ENCODE results near the gene CHSY1.
A peak's percentile ranks its signal among the peaks of the same experiment; 100 is the strongest.
"Not testable (repeated sequence)": the region's sequence is repeated elsewhere in the genome, so short reads cannot be mapped to it uniquely, and the experiment has no call there.

The CHSY1 gene, protein sequence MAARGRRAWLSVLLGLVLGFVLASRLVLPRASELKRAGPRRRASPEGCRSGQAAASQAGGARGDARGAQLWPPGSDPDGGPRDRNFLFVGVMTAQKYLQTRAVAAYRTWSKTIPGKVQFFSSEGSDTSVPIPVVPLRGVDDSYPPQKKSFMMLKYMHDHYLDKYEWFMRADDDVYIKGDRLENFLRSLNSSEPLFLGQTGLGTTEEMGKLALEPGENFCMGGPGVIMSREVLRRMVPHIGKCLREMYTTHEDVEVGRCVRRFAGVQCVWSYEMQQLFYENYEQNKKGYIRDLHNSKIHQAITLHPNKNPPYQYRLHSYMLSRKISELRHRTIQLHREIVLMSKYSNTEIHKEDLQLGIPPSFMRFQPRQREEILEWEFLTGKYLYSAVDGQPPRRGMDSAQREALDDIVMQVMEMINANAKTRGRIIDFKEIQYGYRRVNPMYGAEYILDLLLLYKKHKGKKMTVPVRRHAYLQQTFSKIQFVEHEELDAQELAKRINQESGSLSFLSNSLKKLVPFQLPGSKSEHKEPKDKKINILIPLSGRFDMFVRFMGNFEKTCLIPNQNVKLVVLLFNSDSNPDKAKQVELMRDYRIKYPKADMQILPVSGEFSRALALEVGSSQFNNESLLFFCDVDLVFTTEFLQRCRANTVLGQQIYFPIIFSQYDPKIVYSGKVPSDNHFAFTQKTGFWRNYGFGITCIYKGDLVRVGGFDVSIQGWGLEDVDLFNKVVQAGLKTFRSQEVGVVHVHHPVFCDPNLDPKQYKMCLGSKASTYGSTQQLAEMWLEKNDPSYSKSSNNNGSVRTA

DNA sequence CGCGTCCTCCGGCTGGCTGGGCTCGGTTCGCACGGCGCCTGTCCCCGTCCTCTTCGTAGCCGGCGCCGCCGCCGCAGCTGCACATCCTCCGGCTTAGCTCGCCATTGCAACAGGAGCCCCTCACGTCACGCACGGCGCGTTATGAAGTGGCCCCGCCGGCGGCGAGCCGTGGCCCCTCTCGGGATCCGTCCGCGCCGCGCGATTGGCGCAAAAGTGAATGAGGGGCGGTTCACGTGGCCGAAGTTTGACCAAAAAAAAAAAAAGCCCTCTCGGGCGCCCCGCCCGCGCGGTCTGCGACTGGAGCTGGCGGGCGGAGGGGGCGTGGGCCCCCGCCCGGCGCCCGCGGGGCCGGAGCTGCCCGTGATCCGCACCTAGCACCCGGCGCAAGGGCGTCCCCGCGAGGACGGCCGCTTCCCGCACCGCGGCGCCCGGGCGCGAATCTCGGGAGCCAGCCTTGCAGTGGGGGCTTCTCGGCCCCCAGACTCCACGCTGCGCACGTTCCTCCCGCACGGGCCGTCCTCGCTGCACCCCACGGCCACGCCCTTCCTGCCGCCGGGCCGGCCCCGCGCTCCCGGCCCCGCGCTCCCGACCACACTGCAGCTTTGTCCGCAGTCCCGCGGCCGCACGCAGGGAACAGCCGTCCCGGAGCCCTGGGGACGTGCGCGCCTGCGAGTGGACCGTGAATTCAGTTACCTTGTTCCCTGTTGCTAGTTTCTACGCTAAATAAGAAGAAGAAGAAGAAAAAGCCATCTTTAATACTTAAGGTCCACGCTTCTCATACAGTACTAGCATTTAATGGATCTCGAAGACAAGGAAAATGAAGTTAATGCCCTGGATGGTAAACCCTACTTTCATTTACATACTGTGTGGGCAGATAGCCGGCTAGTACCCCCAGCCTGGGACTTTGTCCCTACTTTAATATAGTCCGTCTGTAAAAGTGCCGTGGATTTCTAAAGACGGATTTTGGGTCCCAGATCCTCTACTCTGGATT lies at the start of gene CHSY1:
TSS of gene CHSY1 (minus strand) at position 219 of the 991 bp plus-strand sequence. CDS start 592 bp downstream, outside the sequence.
- DNase-seq, result peak; percentile 96

- no peak for DNase-seq
Observed at GRCh38 chr15:101296418-101297405, 44.9 kb upstream of the CHSY1 start.

GRCh38 chr15:101295607-101296161 lies 43.8 kb upstream of the CHSY1 start:
- peak; percentile 57 for DNase-seq

DNA sequence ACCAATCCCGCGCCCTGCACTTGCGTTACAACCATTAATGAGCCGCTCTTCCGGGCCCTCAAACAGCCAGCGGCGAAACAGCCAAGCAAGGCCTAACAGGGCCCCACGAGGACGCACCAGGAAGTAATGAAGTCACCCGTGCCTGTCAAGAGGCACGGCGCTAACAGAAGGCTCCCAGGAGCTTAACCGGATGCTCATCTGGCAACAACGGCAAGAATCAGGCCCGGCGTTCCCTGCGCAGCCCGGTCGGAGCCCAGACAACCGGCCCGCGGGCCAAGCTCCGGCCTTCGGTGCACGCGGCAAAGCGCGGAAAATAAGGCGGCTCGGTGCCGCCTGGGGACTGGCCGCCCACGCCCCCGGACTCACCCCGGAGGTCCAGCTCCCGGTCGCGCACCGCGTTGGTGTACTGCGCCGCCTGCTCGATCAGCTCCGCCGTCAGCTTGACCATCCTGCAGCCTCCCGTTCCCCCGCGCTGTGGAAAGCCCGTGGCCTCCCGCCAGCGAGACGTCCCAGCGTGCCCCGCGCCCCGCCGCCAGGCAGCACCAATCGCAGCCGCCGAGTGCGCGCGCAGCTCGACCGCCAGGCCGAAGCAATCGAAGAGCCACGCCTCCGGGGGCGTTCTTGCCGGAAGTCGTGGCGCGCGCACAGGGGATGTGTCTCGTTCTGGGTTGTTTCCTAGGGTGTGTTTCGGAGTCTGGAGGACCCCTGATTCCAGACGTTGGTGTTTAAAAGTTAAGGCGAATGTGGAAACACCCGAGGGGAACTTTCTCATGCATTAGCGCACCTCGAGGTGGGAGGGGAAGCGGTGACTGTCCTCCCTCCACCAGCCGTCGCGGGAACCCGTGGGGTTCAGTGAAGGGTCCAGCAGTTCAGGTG lies 43.1 kb upstream of the CHSY1 start, which contains the start of gene SNRPA1:
TSS of gene SNRPA1 (minus strand) at position 518 of the 876 bp plus-strand sequence. CDS start at position 448, 70 bp downstream.
- peak; percentile 98 for DNase-seq

- DNase-seq, result peak; percentile 6
Observed at GRCh38 chr15:101293122-101293521, 41.3 kb upstream of the CHSY1 start.

DNA sequence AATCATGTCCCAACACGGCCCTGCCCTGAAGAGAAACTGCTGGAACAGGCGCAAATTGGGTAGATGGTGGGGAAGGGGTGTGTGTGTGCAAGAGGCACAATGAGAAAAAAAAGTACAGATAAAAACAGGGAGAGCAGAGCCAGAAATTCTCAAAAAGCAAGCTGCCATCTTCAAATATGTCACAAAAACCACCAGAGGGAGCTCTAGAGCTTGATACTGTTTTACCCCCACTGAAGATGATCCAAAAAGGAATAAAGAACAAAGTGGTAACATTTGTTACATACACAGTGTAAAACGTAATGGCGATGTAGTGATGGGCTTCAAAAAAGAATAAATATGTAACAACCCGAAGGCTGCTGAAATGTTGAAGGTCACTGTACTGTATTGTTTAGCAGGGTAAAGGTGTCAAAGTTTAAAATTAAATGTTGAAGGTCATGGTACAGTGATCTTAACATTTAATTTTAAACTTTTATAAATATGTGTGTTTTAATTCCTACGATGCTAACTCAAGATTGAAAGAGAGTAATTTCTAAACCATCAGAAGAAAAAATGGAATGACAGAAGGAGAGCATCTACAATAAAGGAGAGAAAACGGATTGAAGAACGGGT lies 37.2 kb upstream of the CHSY1 start:
- DNase-seq, result peak; percentile 69

DNA sequence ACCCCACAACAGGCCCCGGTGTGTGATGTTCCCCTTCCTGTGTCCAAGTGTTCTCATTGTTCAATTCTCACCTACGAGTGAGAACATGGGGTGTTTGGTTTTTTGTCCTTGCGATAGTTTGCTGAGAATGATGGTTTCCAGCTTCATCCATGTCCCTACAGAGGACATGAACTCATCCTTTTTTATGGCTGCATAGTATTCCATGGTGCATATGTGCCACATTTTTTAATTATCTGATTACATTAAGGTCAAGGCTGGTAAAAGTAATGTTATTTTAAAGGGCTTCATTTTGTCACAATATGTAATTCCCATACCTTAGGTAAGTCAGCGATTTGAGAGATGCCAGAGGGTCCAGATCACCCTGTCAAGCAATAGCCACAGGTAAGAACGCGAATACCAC lies 35.5 kb upstream of the CHSY1 start:
- DNase-seq, result not testable (repeated sequence)

DNA sequence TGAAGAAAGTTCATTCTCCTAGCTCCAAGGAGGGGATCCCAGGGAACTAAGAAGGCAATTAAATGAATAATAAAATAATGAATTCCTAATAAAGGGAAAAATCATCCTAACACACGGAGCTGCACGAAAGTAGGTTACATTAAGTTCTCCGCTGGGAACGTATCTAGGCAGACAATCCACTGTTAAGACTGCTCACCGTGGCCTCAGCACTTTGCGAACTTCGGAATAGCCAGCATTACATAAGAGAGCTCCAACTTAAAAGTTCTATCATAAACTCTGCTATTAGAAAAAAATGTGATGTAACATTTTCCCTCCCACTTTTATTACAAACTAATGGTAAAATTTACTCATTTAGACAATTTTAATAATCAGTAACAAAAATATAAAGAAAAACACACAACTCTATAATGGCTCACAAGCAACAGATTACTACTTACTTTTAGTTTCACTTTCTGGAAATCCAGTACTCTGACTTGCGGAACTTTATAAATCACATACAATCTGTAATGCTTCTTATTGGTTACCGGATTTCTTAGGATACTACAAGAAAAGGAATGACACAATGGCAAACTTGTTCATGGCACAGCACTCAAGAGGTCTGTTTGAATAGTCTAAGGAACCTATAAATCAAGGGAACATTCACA lies 34.7 kb upstream of the CHSY1 start:
- DNase-seq, result no peak

GRCh38 chr15:101283931-101284330 lies 32.1 kb upstream of the CHSY1 start:
- no peak for DNase-seq

DNA sequence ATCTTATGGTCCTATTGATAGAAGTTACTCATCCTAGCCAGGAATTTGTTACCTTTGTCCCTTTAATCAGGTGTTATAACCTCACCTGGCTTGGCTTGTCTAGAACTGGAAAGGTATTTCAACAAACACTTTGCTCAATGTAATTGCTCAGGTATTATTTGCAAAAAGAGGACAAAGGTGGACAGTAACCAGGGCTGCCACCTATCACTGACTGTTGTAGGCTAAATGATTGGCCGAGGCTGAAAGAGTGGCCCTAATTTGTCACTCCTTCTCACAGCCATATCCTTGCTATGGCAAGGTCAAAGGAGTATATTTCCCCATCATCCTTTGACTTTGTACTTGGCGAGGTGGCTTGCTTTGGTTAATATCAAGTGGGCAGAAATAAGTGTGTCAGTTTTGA lies 28.2 kb upstream of the CHSY1 start:
- no peak for DNase-seq

- no peak for DNase-seq
Observed at GRCh38 chr15:101277943-101278564, 26.2 kb upstream of the CHSY1 start.

GRCh38 chr15:101277038-101277822 lies 25.4 kb upstream of the CHSY1 start, which contains the start of gene SELENOS:
Gene SELENOS, minus strand, starts transcription at chr15:101277485. Its CDS starts 68 bp downstream, at chr15:101277417.
- DNase-seq, result peak; percentile 95

DNA sequence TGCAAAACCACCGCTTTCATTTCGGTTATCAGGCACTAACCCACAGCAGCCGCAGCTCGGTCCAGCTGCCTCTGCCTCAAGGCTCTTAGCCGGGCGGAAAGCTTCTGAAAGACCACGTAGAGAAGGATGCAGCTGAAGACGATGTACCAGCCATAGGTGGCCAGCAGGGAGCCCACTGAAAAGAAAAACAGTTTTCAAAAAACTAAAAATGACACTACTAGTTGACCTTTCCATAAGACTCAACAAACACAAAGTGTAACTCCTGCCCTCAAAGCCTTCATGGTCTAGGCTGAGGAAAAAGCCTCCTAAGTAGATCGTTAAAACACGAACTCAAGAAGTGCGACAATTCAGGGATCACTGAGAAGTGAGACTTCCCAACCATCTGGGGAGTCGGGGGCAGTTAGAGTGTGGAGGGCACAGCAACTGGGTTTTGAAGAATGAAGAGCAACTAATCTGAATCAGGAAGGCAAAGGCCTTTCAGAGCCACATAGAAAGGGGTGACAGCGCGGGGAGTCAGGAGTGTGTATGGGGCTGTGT lies 24.7 kb upstream of the CHSY1 start:
- peak; percentile 43 for DNase-seq

- DNase-seq, result no peak
Observed at GRCh38 chr15:101275018-101275417, 23.2 kb upstream of the CHSY1 start.

DNA sequence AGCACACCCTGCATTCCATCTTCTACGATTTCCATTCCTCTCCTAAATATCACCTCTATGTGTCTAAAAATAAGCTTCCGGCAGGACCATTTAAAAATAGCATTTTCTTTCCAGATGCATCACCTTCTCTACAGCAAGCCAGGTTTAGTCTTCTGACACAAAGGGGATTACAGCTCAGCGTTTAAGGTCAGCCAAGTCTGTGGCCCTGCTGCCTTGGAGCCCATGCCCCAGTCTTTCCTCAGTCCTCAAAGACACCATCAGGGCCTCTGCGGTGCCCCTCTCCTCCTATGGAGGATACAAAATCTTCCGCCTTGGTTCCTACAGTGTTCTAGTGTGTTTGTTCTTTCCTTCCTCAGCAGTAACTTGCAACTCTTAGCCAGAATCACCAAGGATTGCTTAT lies 21.7 kb upstream of the CHSY1 start:
- no peak for DNase-seq

GRCh38 chr15:101272584-101272983 lies 20.7 kb upstream of the CHSY1 start:
- no peak for DNase-seq
